Jurkat, Clone E6-1 (cell line): ENCODE measurements around the gene CFAP53. TPM values are rescaled to one million over a fixed set of nuclear protein-coding genes. Genes with fewer than 3 reads are reported as not detected.
A peak's percentile ranks its signal among the peaks of the same experiment; 100 is the strongest.
"Not testable (repeated sequence)": the region's sequence is repeated elsewhere in the genome, so short reads cannot be mapped to it uniquely, and the experiment has no call there.

ENCODE experiments used
- DNase-seq: peaks from one replicate; pipeline ENCODE4 v3.0.0-alpha.2; 2011; ENCODE audit warnings: low read depth, low spot score
- H3K4me3 ChIP-seq: 2 replicates; pipeline ENCODE4 v1.5.1; 2011; ENCODE audit warnings: mild to moderate bottlenecking, low read length, control low read depth, moderate library complexity
- polyA plus RNA-seq: library from polyadenylated mRNA; unstranded; fragments of >200 nt; gene quantifications from one replicate; pipeline ENCODE4 v1.2.1, GENCODE V29; 2012; ENCODE audit warnings: missing spikeins; ENCODE audit not compliant: insufficient read length, insufficient read depth

CFAP53 gene, protein sequence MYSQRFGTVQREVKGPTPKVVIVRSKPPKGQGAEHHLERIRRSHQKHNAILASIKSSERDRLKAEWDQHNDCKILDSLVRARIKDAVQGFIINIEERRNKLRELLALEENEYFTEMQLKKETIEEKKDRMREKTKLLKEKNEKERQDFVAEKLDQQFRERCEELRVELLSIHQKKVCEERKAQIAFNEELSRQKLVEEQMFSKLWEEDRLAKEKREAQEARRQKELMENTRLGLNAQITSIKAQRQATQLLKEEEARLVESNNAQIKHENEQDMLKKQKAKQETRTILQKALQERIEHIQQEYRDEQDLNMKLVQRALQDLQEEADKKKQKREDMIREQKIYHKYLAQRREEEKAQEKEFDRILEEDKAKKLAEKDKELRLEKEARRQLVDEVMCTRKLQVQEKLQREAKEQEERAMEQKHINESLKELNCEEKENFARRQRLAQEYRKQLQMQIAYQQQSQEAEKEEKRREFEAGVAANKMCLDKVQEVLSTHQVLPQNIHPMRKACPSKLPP
- 2.2 TPM for polyA plus RNA-seq

DNA sequence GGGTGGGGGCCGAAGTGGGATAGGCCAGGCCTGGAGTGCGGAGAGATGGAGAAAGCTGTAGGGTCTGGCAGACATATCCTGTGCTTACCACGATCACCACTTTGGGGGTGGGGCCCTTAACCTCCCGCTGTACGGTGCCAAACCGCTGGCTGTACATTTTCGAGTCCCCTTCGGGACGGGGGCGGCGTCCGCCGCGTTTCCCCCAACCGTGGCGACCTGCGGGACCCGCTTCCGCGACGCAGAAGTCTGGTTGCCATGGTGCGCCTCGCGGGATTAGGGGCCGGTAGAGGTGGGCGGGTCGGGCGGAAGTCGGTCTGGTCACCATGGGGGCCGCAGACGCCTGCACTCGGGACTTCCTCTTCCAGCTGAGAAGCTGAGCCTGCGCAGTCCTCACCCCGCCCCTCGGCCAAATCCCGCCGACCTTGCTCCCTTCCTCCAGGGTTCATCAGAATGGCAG is at the start of gene CFAP53:
TSS of gene CFAP53 (minus strand) at position 248 of the 457 bp plus-strand sequence. CDS start at position 157, 91 bp downstream.
- peak; percentile 71 for DNase-seq
- peak within 1 kb of the TSS; percentile 46 for H3K4me3 ChIP-seq

DNA sequence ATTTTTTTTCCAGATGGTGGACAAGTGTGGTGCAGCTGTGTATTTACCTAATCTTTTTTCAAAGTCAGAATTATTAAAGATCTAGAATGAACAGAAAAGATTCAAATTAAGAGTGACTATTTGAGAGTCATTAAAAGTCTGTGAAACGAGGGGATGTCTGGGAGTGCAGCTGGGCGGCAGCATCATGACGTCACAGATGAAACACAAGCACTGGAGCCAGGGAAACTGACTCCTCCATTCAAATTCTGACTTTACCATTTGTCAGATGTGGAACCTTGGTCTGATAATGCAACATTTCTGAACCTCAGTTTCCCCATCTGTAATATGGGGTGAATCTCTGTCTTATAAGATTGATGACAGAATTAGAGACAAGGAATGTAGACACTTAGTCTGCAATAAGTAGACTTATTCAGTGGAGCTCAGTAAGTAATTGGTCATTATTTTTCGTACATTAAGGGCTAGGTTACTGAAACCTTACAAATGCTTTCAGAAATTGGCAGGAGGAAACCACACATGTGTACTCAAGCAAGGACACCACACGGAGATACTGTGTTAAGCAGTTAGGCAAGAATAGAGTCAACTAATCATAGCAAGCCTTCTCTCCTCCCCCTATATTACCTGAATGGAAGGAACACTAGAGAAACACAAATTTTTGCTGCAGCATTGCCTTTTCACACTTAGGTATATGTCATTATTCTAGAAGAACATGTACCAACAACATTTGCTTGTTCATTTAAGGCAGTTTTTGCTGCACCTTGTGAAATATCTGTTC is 49.0 kb upstream of the CFAP53 start:
- no peak for DNase-seq
- no peak overlapping the region for H3K4me3 ChIP-seq

DNA sequence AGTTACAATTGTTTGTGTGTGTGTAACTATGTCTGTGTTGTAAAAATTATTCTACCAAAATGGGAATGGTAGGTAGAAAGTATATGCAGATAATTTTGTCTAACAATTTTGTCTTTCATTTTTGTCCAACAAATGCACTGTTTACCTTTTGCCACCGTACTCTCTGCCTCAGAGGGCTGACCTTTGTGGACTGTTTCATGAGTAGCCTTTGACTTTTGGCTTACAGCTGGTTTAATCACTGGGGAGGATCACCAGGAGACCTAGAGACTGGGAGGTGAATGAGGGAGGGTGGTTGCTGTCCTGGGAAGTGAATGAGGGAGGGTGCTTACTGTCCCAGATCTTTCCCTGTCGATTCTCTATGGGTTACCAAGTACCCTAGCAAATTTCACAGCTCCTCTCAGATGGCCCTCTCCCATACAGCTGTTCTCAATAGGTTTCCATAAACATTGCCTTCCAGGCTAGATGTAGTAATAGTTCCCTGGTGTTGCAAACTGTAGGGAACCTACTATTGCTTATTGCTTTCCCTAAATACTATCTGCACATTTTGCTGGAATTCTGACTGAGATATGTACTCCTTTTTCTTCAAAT is 47.7 kb upstream of the CFAP53 start:
- DNase-seq = no peak
- no peak overlapping the region for H3K4me3 ChIP-seq

DNA sequence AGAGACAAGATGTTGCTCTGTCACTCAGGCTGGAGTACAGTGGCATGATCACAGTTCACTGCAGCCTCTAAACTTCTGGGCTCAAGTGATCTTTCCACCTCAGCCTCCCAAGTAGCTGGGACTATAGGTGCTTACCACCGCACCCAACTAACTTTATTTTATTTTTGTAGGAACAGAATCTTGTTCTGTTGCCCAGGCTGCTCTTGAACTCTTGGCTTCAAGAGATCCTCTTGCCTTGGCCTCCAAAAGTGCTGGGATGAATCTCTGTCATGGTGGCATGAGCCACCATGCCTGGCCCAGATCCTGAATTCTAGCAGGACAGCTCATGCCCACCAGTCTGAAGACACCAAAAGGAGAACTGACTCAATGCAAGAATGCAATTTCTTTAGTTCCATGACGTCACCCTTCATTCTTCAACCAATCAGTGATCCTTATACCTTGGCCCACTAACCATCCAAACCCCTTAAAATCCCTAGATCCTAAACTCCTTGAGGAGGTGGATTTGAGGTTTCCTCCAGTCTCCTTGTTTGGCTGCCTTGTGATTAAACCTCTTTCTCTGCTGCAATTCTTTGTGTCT is 46.8 kb upstream of the CFAP53 start:
- DNase-seq = no peak
- H3K4me3 ChIP-seq = no peak overlapping the region

DNA sequence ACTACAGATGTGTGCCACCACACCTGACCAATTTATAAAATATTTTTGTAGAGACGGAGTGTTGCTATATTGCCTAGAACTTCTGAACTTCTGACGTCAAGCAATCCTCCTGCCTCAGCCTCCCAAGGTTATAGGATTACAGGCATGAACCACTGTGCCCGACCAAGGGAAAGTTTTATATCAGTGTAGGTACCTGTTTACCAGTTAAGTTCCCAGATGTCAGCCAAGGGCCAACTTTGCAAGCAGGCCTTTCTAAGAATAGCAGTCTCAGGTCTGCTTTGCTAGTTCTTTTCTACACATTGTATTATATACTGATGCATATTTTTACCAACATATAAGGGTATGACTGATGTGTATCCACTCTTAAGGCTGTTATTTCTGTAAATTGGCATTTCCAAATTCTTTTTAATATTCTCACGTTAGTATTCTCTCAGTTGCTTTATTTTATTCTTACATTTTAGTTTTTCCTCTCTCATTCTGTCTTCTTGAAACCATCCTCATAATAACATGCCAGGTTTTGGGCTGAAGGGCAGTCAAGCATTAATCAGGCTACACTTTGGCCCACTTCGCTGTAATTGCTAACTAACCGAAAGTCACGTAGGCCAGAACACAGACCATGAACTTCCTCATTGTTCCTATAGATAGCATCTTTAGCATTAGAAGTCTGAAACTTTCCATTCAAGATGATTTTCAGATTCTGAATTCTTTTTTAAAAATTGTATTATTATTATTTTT is 46.2 kb upstream of the CFAP53 start:
- DNase-seq = no peak
- H3K4me3 ChIP-seq = no peak overlapping the region

DNA sequence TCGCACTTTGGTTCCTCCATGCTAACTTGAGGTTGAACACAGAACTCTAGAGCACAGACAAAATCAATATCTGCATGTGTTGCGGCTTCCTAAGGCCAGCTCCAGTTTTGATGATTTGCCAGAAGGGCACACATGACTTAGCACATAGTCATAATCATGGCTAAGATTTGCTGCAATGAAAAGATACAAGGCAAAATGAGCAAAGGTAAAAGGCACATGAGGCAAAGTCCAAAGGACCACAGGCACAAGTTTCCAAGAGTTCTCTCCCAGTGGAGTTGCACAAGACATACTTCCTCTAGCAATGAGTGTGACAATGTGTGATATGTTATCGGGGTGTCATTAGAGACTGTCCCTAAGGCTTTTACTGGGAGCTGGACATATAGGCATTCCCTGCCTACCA is 45.4 kb upstream of the CFAP53 start:
- no peak overlapping the region for H3K4me3 ChIP-seq
- DNase-seq = no peak

DNA sequence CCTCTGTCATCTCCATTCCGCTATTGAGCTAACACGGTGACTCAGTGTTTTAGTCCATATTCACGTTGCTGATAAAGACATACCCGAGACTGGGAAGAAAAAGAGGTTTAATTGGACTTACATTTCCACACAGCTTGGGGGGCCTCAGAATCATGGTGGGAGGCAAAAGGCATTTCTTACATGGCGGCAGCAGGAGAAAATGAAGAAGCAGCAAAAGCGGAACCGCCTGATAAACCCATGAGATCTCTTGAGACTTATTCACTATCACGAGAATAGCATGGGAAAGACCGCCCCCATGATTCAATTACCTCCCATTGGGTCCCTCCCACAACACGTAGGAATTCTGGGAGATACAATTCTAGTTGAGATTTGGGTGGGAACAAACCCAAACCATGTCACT is 43.8 kb upstream of the CFAP53 start:
- DNase-seq = no peak
- H3K4me3 ChIP-seq = no peak overlapping the region

DNA sequence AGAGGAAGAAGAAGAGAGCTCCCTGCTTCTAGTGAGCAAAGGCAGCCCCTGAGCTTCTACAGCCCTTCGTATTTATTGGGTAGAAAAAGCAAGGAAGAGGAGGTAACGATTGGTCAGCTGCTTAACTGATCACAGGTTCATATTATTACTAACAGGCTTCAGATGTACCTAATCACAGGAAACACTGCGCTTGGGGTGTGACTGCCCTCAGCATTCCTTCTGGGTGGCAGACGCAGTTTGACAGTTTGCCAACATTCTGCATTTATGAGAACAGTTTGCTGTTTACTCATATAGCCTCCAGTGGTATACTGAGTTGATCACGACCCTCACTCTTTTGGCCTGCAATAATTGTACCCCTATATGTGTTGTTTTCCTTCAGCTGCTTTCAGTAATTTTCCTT is 42.6 kb upstream of the CFAP53 start:
- DNase-seq, H3K4me3 ChIP-seq: not testable (repeated sequence)

DNA sequence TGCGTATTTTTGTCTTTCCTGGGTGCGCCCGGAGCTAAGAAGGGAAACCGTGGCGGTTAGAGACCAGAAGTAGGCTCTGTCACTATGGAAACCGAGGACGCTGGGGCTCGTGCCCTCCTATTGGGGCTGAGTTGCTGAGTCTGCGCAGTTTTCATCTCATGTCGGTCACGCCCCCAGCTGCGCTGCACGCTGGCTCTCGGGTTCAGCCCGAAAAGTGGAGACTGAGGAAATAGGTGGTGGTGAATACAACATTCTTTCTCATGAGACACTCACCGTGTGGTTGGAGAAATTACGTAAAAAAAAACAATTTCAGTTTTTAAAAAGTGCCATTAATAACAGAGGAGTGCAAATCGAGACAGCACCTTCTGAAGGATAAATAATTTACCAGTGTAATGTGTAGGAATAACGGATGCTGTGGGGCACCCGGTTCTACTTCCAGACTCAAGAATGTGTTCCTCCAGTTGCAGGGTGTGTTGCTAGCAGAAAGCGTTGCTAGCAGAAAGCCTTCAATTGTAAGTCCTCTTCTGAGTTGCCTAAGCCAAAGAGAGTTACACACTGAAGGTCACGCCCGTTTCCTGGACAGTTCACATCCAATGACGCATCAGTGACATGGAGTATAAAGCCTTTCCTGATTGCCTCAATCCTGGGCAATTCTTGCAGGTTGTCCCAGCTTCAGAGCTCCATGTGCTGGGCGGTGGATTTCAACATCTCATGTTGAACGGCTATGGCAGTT is 41.6 kb upstream of the CFAP53 start:
- peak; percentile 89 for DNase-seq
- peak overlapping the region; percentile 57 for H3K4me3 ChIP-seq

DNA sequence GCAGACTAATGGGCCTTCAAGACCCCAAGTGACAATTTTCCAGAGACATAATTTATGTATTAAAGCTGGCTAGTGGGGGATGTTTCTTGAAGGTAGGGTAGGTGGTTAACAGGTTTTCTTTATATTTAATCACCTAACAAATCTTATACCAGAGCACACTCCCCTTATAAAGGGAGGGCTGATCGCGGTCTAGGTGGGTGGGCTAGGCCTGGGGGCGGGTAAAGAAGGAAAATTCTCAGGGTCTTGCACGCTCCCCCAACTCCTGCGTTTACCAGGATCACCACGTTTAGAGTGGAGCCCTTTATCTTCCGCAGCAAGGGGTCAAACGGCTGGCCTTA is 41.1 kb upstream of the CFAP53 start:
- DNase-seq = no peak
- peak overlapping the region; percentile 57 for H3K4me3 ChIP-seq

DNA sequence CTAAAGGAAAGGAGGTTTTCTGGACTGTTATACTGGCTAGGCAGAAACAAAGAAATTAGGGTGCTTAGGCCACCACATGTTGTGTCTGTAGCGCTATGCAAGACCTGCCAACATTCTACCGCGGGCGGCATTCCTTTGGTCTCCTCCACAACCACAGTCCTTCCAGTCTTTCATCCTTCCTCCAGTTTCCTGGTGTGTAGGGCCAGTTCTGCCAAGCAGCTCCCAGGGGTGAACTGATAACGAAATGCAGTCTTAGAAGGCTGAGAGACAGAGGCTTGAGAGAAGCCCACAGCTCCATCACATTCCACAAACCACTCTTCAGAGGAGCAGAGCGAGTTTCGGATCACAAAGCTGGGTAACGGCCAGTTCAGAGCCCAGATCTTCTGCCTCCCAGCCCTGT is 40.6 kb upstream of the CFAP53 start:
- H3K4me3 ChIP-seq = peak overlapping the region; percentile 57
- DNase-seq = no peak

DNA sequence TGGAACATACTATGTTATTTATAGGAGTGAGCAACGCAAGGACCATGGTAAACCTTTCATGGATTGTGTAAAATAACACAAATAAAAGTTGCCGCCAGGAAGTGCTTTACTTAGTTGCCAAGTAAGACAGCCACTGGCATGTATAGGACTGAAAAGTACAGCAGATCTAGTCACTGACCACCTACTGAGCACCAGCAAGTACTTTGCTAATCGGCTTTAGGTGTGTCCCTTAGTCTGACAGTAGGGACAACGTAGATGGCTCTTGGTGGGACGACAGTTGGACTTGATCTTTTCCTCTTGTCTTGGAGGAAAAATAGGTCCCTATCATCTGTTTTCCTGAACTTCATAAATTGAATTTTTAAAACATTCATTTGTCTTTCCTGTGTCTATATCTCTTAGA is 34.8 kb upstream of the CFAP53 start:
- H3K4me3 ChIP-seq = no peak overlapping the region
- DNase-seq = no peak

DNA sequence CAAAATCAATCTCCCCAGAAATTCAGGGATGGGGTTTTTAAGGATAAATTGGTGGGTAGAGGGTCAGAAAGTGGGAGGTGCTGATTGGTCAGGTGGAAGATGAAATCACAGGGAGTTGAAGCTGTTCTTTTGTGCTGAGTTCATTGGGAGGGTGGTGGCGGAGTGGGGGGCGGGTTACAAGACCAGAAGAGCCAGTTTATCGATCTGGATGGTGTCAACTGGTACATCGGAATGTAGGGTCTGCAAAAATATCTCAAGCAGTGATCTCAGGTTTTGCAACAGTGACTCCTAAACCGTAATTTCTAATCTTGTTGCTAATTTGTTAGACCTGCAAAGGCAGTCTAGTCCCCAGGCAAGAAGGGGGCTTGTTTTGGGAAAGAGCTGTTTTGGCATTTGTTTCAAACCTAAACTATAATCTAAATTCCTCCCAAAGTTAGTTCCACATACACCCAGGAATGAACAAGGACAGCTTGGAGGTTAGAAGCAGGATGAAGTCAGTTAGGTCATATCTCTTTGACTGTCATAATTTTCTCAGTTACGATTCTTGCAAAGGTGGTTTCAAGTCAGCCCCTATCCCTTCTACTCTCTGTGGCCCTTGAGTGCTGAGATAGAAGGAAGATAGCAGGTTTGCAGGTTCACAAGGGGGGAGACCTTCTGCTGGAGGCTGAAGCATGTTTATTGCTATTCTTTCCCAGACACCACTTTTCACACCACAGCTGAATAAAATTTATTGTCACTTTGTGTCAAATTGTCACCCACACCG is 33.5 kb upstream of the CFAP53 start:
- DNase-seq = no peak
- no peak overlapping the region for H3K4me3 ChIP-seq

DNA sequence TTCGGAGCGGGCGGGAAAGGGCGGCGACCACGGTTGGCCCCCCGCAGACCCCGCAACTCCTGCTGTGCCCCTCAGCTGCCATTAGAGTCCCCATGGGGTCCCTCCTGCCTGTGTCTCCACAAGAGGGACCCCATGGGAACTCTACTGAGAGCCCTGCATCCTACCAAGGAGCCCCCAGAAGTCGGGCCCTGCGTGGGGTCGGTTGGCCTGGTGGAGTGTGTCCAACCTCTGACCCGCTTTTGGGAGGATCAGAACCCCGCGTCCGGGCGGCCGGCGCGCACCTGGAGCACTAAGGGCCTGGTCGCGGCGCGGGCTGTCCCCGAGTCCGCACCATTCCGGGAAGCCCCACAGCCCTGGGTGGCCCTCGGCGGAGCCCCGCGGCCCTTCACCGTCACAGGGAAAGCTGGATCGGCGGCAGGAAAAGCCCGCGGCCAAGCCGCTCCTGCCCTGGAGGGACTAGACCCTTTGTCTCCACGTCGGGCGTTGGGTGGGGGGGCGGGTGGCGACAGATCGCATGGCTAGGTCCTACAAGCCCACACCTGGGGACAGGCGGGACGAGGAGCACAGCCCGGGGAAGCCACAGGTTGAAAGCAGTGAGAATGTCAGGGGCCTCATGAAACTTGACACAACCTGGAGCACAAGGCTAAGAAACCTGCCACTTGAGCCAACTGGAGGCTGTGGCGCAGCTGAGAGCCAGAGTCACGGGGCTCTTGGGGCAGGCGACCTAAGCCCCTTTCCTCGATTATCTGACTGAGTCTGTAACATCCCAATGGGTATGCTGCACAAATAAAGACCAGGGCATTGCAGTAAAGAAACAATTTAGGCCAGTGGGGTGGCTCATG is 32.4 kb upstream of the CFAP53 start:
- DNase-seq = no peak

DNA sequence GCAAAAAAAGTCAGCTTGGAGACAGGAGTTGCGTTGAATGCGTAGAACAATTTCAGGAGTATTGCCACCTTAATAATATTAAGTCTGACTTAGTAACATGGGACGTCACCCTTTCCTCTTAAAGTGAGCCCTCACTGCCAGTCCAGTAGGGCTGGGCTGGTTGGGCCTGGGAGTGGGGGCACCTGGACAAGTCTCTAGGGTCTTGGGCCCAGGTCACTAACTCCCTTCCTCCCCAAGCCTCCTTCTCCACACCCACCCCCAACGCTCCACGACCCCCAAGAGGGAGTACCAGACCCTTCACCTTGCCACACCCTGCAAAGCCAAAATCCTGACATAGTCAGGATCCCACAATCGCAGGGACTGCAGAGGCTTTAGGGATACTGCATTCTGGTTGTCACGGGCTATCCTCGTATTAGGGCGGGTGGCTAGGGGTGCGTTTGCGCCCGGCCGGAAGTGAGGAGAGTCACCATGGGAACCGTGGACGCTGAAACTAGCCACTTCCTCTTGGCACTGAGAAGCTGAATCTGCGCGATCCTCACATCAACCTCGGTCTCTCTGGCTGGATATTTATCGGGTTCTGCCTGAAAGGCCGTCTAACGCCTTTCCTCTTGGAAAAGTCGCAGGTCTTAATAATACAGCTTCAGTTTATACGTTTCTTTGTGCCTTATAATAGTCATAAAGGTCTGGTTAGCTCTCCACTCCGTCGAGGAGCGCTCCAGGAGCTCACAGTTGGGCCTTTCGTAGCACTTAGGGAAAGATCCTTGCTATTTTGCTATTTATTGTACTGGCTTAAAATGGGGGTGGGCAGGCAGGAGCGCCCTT is 31.5 kb upstream of the CFAP53 start:
- no peak for DNase-seq
- H3K4me3 ChIP-seq = no peak overlapping the region

More for the DNA sequence above, 32.4 kb upstream of the CFAP53 start:
- no peak overlapping the region for H3K4me3 ChIP-seq

DNA sequence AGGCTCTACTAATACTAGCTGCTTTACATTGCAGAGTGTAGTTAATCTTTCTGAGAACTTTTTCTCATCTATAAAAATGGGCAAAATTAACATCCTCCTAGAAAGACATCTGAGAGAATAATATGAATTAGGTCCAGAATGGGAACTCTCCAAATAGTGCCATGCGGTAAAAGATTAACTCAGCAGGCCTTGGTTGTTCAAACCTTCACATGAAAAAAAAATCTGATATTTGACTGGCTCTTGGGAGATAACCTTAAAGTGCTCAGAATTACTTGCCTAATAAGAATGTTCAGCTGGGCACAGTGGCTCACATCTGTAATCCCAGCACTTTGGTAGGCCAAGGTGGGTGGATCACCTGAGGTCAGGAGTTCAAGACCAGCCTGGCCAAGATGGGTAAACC is 26.7 kb upstream of the CFAP53 start:
- DNase-seq = no peak
- H3K4me3 ChIP-seq = no peak overlapping the region
